GM12878 (cell line): Measurements from ENCODE around the gene SCAANT1. TPM values are rescaled to one million over a fixed set of nuclear protein-coding genes. Genes with fewer than 3 reads are reported as not detected.

ENCODE experiments used
- ATAC-seq: fragments of 200-7000 bp; cut with Tn5 transposase; 3 replicates; pipeline ENCODE4 v1.9.1; 2020; ENCODE audit warnings: mild to moderate bottlenecking, moderate library complexity
- BruUV-seq: library from RNA; stranded (reverse); fragments of 400-500 nt; replicated peaks from 2 replicates; lab custom pipeline; 2021; lab: Mats Ljungman, UMichigan
- CTCF ChIA-PET: fragments of 300-600 bp; sonication (Branson Sonifier 250); formaldehyde crosslinking; extraction: SDS; loops from one replicate; lab custom pipeline; 2021; ENCODE audit warnings: inconsistent platforms; lab: Yijun Ruan, JAX
- POLR2A ChIA-PET: fragments of 350-600 bp; formaldehyde crosslinking; extraction: SDS; loops from one replicate; lab custom pipeline; 2021; ENCODE audit warnings: inconsistent platforms; lab: Charles Lee
- RAD21 ChIA-PET: fragments of 300-600 bp; sonication (Branson Sonifier 250); formaldehyde crosslinking; loops from one replicate; lab custom pipeline; 2023; ENCODE audit warnings: antibody characterized with exemption; ENCODE audit not compliant: unreplicated experiment; lab: Charles Lee
- SMC1A ChIA-PET: fragments of 300-600 bp; sonication (Branson Sonifier 250); formaldehyde crosslinking; loops from one replicate; lab custom pipeline; 2023; ENCODE audit not compliant: unreplicated experiment, uncharacterized antibody; lab: Charles Lee
- DNase-seq: peaks from one replicate; pipeline ENCODE4 v3.0.0-alpha.2; 2011; ENCODE audit warnings: low read depth, low spot score
- FAIRE-seq: peaks from 3 replicates; lab custom pipeline; 2011; peaks lifted over from hg19 to GRCh38; lab: Jason Lieb, UNC
- H2AFZ ChIP-seq: 2 replicates; pipeline ENCODE4 v1.6.0; 2011; ENCODE audit warnings: low read depth, low read length, control low read depth; ENCODE audit not compliant: control insufficient read depth
- H3K27ac ChIP-seq: 2 replicates; pipeline ENCODE4 v1.5.1; 2011; ENCODE audit warnings: control low read depth; ENCODE audit not compliant: control insufficient read depth, insufficient read depth
- H3K27me3 ChIP-seq, 2 experiments: replicated peaks in 1 of 2; 2 replicates each; pipeline versions ENCODE4 v1.6.0 to v1.6.1; 2011; ENCODE audit warnings: low read length in 1 of 2; ENCODE audit not compliant: control insufficient read depth in 2 of 2, insufficient read depth in 2 of 2
- H3K36me3 ChIP-seq, 2 experiments: 2 replicates each; pipeline ENCODE4 v1.5.1; 2011; ENCODE audit warnings: low read length in 1 of 2; ENCODE audit not compliant: control insufficient read depth in 2 of 2, insufficient read depth in 2 of 2
- H3K4me1 ChIP-seq: 2 replicates; pipeline ENCODE4 v1.6.1; 2011; ENCODE audit warnings: mild to moderate bottlenecking, low read length, moderate library complexity, mixed read lengths; ENCODE audit not compliant: control insufficient read depth, insufficient read depth
- H3K4me2 ChIP-seq: 2 replicates; pipeline ENCODE4 v1.6.0; 2011; ENCODE audit warnings: control low read depth; ENCODE audit not compliant: control insufficient read depth, insufficient read depth
- H3K4me3 ChIP-seq: fragments of 200-600 bp; sonication (generic); 2 replicates; pipeline ENCODE4 v1.5.1; 2016
- H3K79me2 ChIP-seq: 2 replicates; pipeline ENCODE4 v1.6.0; 2011; ENCODE audit warnings: low read length; ENCODE audit not compliant: control insufficient read depth, insufficient read depth
- H3K9ac ChIP-seq: 2 replicates; pipeline ENCODE4 v1.8.0; 2011; ENCODE audit warnings: low read length, control low read depth, mixed read lengths; ENCODE audit not compliant: control insufficient read depth, insufficient read depth
- H3K9me3 ChIP-seq: replicated peaks from 3 replicates; pipeline ENCODE4 v1.5.1; 2011; ENCODE audit warnings: mild to moderate bottlenecking, low read length; ENCODE audit not compliant: control insufficient read depth, insufficient read depth
- H4K20me1 ChIP-seq: 2 replicates; pipeline ENCODE4 v1.6.0; 2011; ENCODE audit not compliant: control insufficient read depth, insufficient read depth
- CEBPB ChIP-seq, 2 experiments: fragments of 150-350 bp in 1 of 2; IDR thresholded peaks; 2 replicates each; pipeline ENCODE4 v1.6.1; 2012 to 2014; ENCODE audit warnings: low read depth in 2 of 2, low read length in 2 of 2, borderline replicate concordance in 1 of 2, inconsistent platforms in 1 of 2
- HDAC6 ChIP-seq: fragments of 200-600 bp; sonication (generic); IDR thresholded peaks from one replicate; pipeline ENCODE4 v1.8.0; 2017; ENCODE audit warnings: antibody characterized with exemption; ENCODE audit not compliant: unreplicated experiment
- IKZF2 ChIP-seq, 2 experiments: fragments of 450-650 bp; IDR thresholded peaks; 2 replicates each; pipeline ENCODE4 v1.6.1; 2017; ENCODE audit warnings: mild to moderate bottlenecking in 2 of 2, moderate library complexity in 2 of 2
- MTA3 ChIP-seq: IDR thresholded peaks from 2 replicates; pipeline ENCODE4 v1.6.1; 2012; ENCODE audit warnings: low read length, inconsistent platforms, borderline replicate concordance
- NFYA ChIP-seq: IDR thresholded peaks from 2 replicates; pipeline ENCODE4 v1.6.1; 2011; ENCODE audit warnings: low read depth, mild to moderate bottlenecking, low read length, improper control_type of control experiment, borderline replicate concordance
- RAD21 ChIP-seq: IDR thresholded peaks from 2 replicates; pipeline ENCODE4 v1.6.1; 2011; ENCODE audit warnings: mild to moderate bottlenecking, low read depth, low read length, moderate library complexity; ENCODE audit not compliant: insufficient read depth
- SIN3A ChIP-seq: IDR thresholded peaks from 2 replicates; pipeline ENCODE4 v1.6.1; 2012; ENCODE audit warnings: low read depth, low read length, improper control_type of control experiment
- STAT1 ChIP-seq: fragments of 450-650 bp; conservative IDR thresholded peaks from 2 replicates; pipeline ENCODE4 v1.6.1; 2014; ENCODE audit warnings: antibody characterized with exemption, mild to moderate bottlenecking
- SUZ12 ChIP-seq: fragments of 200-600 bp; sonication (generic); IDR thresholded peaks from one replicate; pipeline ENCODE4 v1.6.1; 2018; ENCODE audit warnings: antibody characterized with exemption, mild to moderate bottlenecking; ENCODE audit not compliant: unreplicated experiment
- ZNF687 ChIP-seq: fragments of 450-650 bp; IDR thresholded peaks from 2 replicates; pipeline ENCODE4 v1.6.1; 2017; ENCODE audit warnings: mild to moderate bottlenecking, moderate library complexity
- WGBS: methylation state at CpG from one replicate; pipeline ENCODE4 v1.1.6; 2016; ENCODE audit warnings: low lambda C conversion rate; ENCODE audit not compliant: insufficient replicate concordance, insufficient coverage; ENCODE audit errors: missing lambda C conversion rate; 5-methylcytosine and 5-hydroxymethylcytosine counted together
- in situ Hi-C: fragments of 300-500 bp; cut with MboI; formaldehyde crosslinking; loops from 9 replicates; pipeline ENCODE4 v1.14.3; 2018; ENCODE audit warnings: mixed read lengths
- intact Hi-C: fragments of 100-400 bp; cut with micrococcal nuclease; formaldehyde crosslinking; loops from one replicate; pipeline ENCODE4 v1.14.2; 2022; ENCODE audit not compliant: unreplicated experiment
- polyA plus RNA-seq, 11 experiments: library from polyadenylated mRNA; depleted of rRNA in 4 of 11; unstranded in 6 of 11; stranded (reverse) in 5 of 11; fragments of >200 nt; fragmentation: Nextera tagmentation in 4 of 11; fragmentation: Illumina TruSeq in 1 of 11; extraction: Ambion mirVana in 4 of 11; extraction: Trizol in 1 of 11; gene quantifications; 1 replicate in 1 of 11; 2 replicates in 10 of 11; pipeline versions ENCODE4 v1.2.1 to v1.2.3, GENCODE V29; 2011 to 2016; ENCODE audit warnings: inconsistent platforms in 2 of 11, missing spikeins in 2 of 11, low read depth in 1 of 11
- total RNA-seq, 4 experiments: library from RNA; depleted of rRNA in 3 of 4; stranded (reverse); fragments of >200 nt in 3 of 4; fragmentation: Illumina TruSeq in 1 of 4; extraction: Trizol in 1 of 4; gene quantifications; 2 replicates each; pipeline versions ENCODE4 v1.2.1 to v1.2.3, GENCODE V29; 2013 to 2021

The SCAANT1 gene
- total and polyA plus RNA-seq, 10 of the 15 experiments (the other 5 are each of a cell fraction or from before 2014, with no cell fraction given), result 0.60 to 1.7 (median 0.95) TPM; not detected in 6

GRCh38 chr3:63949005-63949404 is 36.8 kb upstream of the SCAANT1 start:
- intact Hi-C loops, result no loop called here
- Histone ChIP-seq H2AFZ (no peak overlapping the region), H3K36me3 (peaks cover 0 to 2% of the 10 kb centered on the region in 2 experiments; a peak in 1 of 4 replicates), H3K4me2 (no peak overlapping the region), H3K9me3 (no peaks in the 10 kb centered on the region), H3K9ac (no peak overlapping the region), H3K4me3 (no peak overlapping the region), H3K27ac (no peak overlapping the region), H3K79me2 (peaks cover 2% of the 10 kb centered on the region), H3K4me1 (peaks cover 7% of the 10 kb centered on the region), H3K27me3 (no peaks in the 10 kb centered on the region), H4K20me1 (no peaks in the 10 kb centered on the region)
- ChIA-PET SMC1A (interaction anchor here (1.5 to 3.5 kb wide), 5 partner anchors 12 to 33 kb away, joined by 3 to 32 read pairs (median 3); no protein-coding TSS in a partner anchor), CTCF (interaction anchor here (0.9 to 1.4 kb wide), 3 partner anchors 11 to 33 kb away, joined by 3 read pairs; no protein-coding TSS in a partner anchor), POLR2A (interaction anchor here (1.9 kb wide), 1 partner anchor 13 kb away, joined by 4 read pairs; no protein-coding TSS in a partner anchor), RAD21 (interaction anchor here (1.4 kb wide), 1 partner anchor 12 kb away, joined by 6 read pairs; no protein-coding TSS in a partner anchor)
- no peak for TF ChIP-seq NFYA
- no peak for TF ChIP-seq SUZ12
- no peak for TF ChIP-seq CEBPB (IDR thresholded peaks at IDR 0.05; ENCODE audit: borderline replicate concordance in 1 of 2, low read depth in 2 of 2, low read length in 2 of 2)
- no peak for TF ChIP-seq SIN3A
- TF ChIP-seq RAD21, result no peak
- TF ChIP-seq IKZF2 (IDR thresholded peaks at IDR 0.05), result no peak
- no peak for TF ChIP-seq STAT1
- no peak for TF ChIP-seq HDAC6
- TF ChIP-seq ZNF687, result no peak
- no peak for TF ChIP-seq MTA3
- in situ Hi-C loops, result no loop called here
- WGBS, result 74% methylated on average over 2 of the region's 2 CpGs
- no peak for FAIRE-seq
- DNase-seq, result no peak
- ATAC-seq, result no peak
- no TSS peak for BruUV-seq
